HEK293 (cell line): ENCODE data around the gene OR10A7.

Experiments
- CTCF ChIA-PET: fragments of 350-600 bp; formaldehyde crosslinking; extraction: SDS; loops from one replicate; lab custom pipeline; 2021; ENCODE audit warnings: antibody characterized with exemption; lab: Yijun Ruan, JAX
- POLR2A ChIA-PET: fragments of 300-600 bp; formaldehyde crosslinking; extraction: SDS; loops from one replicate; lab custom pipeline; 2020; ENCODE audit warnings: antibody characterized with exemption, inconsistent platforms; lab: Yijun Ruan, JAX
- H3K27ac ChIP-seq: fragments of 200-500 bp; sonication (Bioruptor generic); 2 replicates; pipeline ENCODE4 v1.5.1; 2014; ENCODE audit warnings: low read depth, low read length, control low read depth, inconsistent platforms; ENCODE audit errors: extremely low read depth
- H3K36me3 ChIP-seq, 2 experiments: fragments of 200-500 bp in 1 of 2; sonication (Bioruptor generic) in 1 of 2; 1 replicate in 1 of 2; 2 replicates in 1 of 2; pipeline ENCODE4 v1.5.1; 2014 to 2017; ENCODE audit warnings: inconsistent platforms in 2 of 2, low read length in 2 of 2; ENCODE audit not compliant: control insufficient read depth in 2 of 2, insufficient read depth in 1 of 2
- H3K4me1 ChIP-seq: fragments of 200-500 bp; sonication (Bioruptor generic); 2 replicates; pipeline ENCODE4 v1.5.1; 2014; ENCODE audit warnings: mild to moderate bottlenecking, low read length, inconsistent platforms; ENCODE audit not compliant: control insufficient read depth, insufficient read depth
- H3K4me3 ChIP-seq: 2 replicates; pipeline ENCODE4 v1.5.1; 2011; ENCODE audit warnings: low read depth, mild to moderate bottlenecking, control low read depth, low read length, moderate library complexity
- H3K9me3 ChIP-seq: fragments of 200-500 bp; sonication (Bioruptor generic); 2 replicates; pipeline ENCODE4 v1.5.1; 2014; ENCODE audit warnings: low read depth, low read length, inconsistent platforms; ENCODE audit not compliant: control insufficient read depth, insufficient read depth
- BCL6B ChIP-seq: fragments of 450-650 bp; formaldehyde crosslinking; IDR thresholded peaks from 2 replicates; pipeline ENCODE4 v1.5.1; 2017; ENCODE audit warnings: missing biosample characterization, missing genetic modification characterization
- HOXD13 ChIP-seq: sonication (generic); formaldehyde crosslinking; IDR thresholded peaks from 2 replicates; pipeline ENCODE4 v1.8.0; 2022; ENCODE audit warnings: missing genetic modification reagents, borderline replicate concordance
- KLF1 ChIP-seq: fragments of 450-650 bp; formaldehyde crosslinking; IDR thresholded peaks from 2 replicates; pipeline ENCODE4 v1.5.1; 2016; ENCODE audit warnings: missing biosample characterization, missing genetic modification characterization
- MEIS1 ChIP-seq: sonication (generic); formaldehyde crosslinking; IDR thresholded peaks from 2 replicates; pipeline ENCODE4 v1.8.1; 2022; ENCODE audit warnings: missing genetic modification reagents, mild to moderate bottlenecking, borderline replicate concordance
- PRDM1 ChIP-seq: fragments of 450-650 bp; formaldehyde crosslinking; IDR thresholded peaks from 2 replicates; pipeline ENCODE4; 2016; ENCODE audit warnings: missing biosample characterization, missing genetic modification characterization
- SCRT1 ChIP-seq: fragments of 450-650 bp; formaldehyde crosslinking; IDR thresholded peaks from 2 replicates; pipeline ENCODE4 v1.5.1; 2016; ENCODE audit warnings: missing biosample characterization, missing genetic modification characterization, borderline replicate concordance
- SCRT2 ChIP-seq: fragments of 450-650 bp; formaldehyde crosslinking; IDR thresholded peaks from 2 replicates; pipeline ENCODE4 v1.5.1; 2016; ENCODE audit warnings: missing biosample characterization, missing genetic modification characterization
- SP2 ChIP-seq: fragments of 450-650 bp; formaldehyde crosslinking; IDR thresholded peaks from 2 replicates; pipeline ENCODE4 v1.5.1; 2016; ENCODE audit warnings: missing biosample characterization, missing genetic modification characterization
- SP7 ChIP-seq: fragments of 450-650 bp; formaldehyde crosslinking; IDR thresholded peaks from 2 replicates; pipeline ENCODE4 v1.5.1; 2016; ENCODE audit warnings: missing biosample characterization, missing genetic modification characterization
- ZFHX2 ChIP-seq: fragments of 450-650 bp; formaldehyde crosslinking; conservative IDR thresholded peaks from 2 replicates; pipeline ENCODE4 v1.5.1; 2016; ENCODE audit warnings: missing biosample characterization, missing genetic modification characterization
- ZNF157 ChIP-seq: fragments of 450-650 bp; formaldehyde crosslinking; IDR thresholded peaks from 2 replicates; pipeline ENCODE4 v1.5.1; 2016; ENCODE audit warnings: missing biosample characterization, missing genetic modification characterization
- ZNF16 ChIP-seq: fragments of 450-650 bp; formaldehyde crosslinking; IDR thresholded peaks from 2 replicates; pipeline ENCODE4 v1.5.1; 2016; ENCODE audit warnings: low read depth, missing biosample characterization, missing genetic modification characterization
- ZNF2 ChIP-seq: fragments of 450-650 bp; formaldehyde crosslinking; IDR thresholded peaks from 2 replicates; pipeline ENCODE4 v1.5.1; 2016; ENCODE audit warnings: missing biosample characterization, missing genetic modification characterization
- ZNF324 ChIP-seq: fragments of 450-650 bp; formaldehyde crosslinking; IDR thresholded peaks from 2 replicates; pipeline ENCODE4 v1.5.1; 2016; ENCODE audit warnings: missing biosample characterization, missing genetic modification characterization
- ZNF335 ChIP-seq: fragments of 450-650 bp; formaldehyde crosslinking; conservative IDR thresholded peaks from 2 replicates; pipeline ENCODE4 v1.5.1; 2016; ENCODE audit warnings: missing biosample characterization, missing genetic modification characterization
- ZNF354C ChIP-seq: fragments of 450-650 bp; formaldehyde crosslinking; IDR thresholded peaks from 2 replicates; pipeline ENCODE4 v1.5.1; 2016; ENCODE audit warnings: missing biosample characterization, missing genetic modification characterization, low read depth, borderline replicate concordance
- ZNF529 ChIP-seq: fragments of 450-650 bp; formaldehyde crosslinking; IDR thresholded peaks from 2 replicates; pipeline ENCODE4 v1.5.1; 2017; ENCODE audit warnings: missing genetic modification characterization, missing biosample characterization; ENCODE audit not compliant: insufficient replicate concordance
- ZNF549 ChIP-seq: fragments of 450-650 bp; IDR thresholded peaks from 2 replicates; pipeline ENCODE4 v1.5.1; 2018; ENCODE audit warnings: missing biosample characterization, missing genetic modification characterization, mild to moderate bottlenecking, inconsistent platforms, moderate library complexity
- ZNF626 ChIP-seq: fragments of 450-650 bp; sonication (Bioruptor Pico); formaldehyde crosslinking; IDR thresholded peaks from 2 replicates; pipeline ENCODE4 v1.5.1; 2018; ENCODE audit warnings: missing biosample characterization, missing genetic modification characterization, inconsistent platforms
- ZNF658 ChIP-seq: fragments of 450-650 bp; formaldehyde crosslinking; IDR thresholded peaks from 2 replicates; pipeline ENCODE4; 2016; ENCODE audit warnings: missing biosample characterization, missing genetic modification characterization
- ZNF692 ChIP-seq: fragments of 450-650 bp; formaldehyde crosslinking; IDR thresholded peaks from 2 replicates; pipeline ENCODE4 v1.5.1; 2016; ENCODE audit warnings: missing biosample characterization, missing genetic modification characterization
- ZNF791 ChIP-seq: fragments of 450-650 bp; formaldehyde crosslinking; IDR thresholded peaks from 2 replicates; pipeline ENCODE4 v1.5.1; 2016; ENCODE audit warnings: missing biosample characterization, missing genetic modification characterization
- TF ChIP-seq, protein P1 (sequence below): fragments of 450-650 bp; formaldehyde crosslinking; IDR thresholded peaks from 2 replicates; pipeline ENCODE4 v1.5.1; 2016; ENCODE audit warnings: missing biosample characterization, missing genetic modification characterization
- TF ChIP-seq, protein P2 (sequence below): fragments of 450-650 bp; formaldehyde crosslinking; IDR thresholded peaks from 2 replicates; pipeline ENCODE4 v1.5.1; 2017; ENCODE audit warnings: missing biosample characterization, missing genetic modification characterization
- TF ChIP-seq, protein P3 (sequence below): fragments of 450-650 bp; formaldehyde crosslinking; IDR thresholded peaks from 2 replicates; pipeline ENCODE4 v1.5.1; 2016; ENCODE audit warnings: missing biosample characterization, missing genetic modification characterization, low read depth

Gene OR10A7

GRCh38 chr12:55253281-55253680 lies 32.5 kb downstream of the OR10A7 start (continued):
- TF ChIP-seq ZFHX2 (tag by site-specific recombination) (no peak), ZNF626 (tag by site-specific recombination) (no peak), SP7 (tag by site-specific recombination) (no peak)

DNA sequence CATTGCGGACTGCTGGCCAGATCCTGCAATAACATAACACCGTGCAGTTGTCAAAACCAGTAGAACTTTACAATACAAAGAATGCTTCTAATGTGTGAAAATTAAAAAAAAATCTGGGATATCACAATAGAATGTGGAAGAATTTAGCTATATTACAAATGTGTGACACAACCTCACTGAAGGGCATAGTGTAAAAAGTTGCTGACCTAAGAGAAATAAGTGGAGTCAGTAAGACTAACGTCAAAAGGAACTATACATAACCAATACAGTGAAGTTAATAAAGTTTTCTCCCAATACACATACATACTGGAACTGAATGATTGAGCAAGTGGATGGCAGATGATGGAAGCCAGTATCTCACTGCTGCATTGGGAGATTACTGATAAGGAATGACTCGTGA lies 36.0 kb downstream of the OR10A7 start:
- no peaks in the 10 kb centered on the region for H3K36me3 ChIP-seq
- no peaks in the 10 kb centered on the region for H3K4me1 ChIP-seq
- ChIA-PET CTCF (no interaction called here), POLR2A (no interaction called here)
- H3K9me3 ChIP-seq, result no peaks in the 10 kb centered on the region
- no peak overlapping the region for H3K4me3 ChIP-seq
- H3K27ac ChIP-seq, result no peak overlapping the region
- TF ChIP-seq ZNF2 (no peak), BCL6B (tag by site-specific recombination) (no peak), ZNF692 (tag by site-specific recombination) (no peak), ZNF791 (tag by site-specific recombination) (no peak), KLF1 (tag by site-specific recombination) (no peak), ZNF157 (tag by site-specific recombination) (no peak), ZNF549 (tag by site-specific recombination) (no peak), ZNF354C (no peak), ZNF529 (no peak), ZNF16 (tag by site-specific recombination) (no peak)
- TF ChIP-seq, protein P1, sequence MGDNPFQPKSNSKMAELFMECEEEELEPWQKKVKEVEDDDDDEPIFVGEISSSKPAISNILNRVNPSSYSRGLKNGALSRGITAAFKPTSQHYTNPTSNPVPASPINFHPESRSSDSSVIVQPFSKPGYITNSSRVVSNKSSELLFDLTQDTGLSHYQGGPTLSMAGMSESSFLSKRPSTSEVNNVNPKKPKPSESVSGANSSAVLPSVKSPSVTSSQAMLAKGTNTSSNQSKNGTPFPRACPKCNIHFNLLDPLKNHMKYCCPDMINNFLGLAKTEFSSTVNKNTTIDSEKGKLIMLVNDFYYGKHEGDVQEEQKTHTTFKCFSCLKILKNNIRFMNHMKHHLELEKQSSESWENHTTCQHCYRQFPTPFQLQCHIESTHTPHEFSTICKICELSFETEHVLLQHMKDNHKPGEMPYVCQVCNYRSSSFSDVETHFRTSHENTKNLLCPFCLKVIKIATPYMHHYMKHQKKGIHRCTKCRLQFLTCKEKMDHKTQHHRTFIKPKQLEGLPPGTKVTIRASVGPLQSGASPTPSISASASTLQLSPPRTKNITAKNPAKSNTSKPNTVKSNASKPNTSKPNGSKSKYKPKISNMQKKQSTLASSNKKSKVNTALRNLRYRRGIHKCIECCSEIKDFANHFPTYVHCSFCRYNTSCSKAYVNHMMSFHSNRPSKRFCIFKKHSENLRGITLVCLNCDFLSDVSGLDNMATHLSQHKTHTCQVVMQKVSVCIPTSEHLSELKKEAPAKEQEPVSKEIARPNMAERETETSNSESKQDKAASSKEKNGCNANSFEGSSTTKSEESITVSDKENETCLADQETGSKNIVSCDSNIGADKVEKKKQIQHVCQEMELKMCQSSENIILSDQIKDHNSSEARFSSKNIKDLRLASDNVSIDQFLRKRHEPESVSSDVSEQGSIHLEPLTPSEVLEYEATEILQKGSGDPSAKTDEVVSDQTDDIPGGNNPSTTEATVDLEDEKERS, result no peak

- Histone ChIP-seq H3K36me3 (no peaks in the 10 kb centered on the region), H3K9me3 (no peaks in the 10 kb centered on the region), H3K4me3 (no peak overlapping the region), H3K27ac (no peak overlapping the region), H3K4me1 (no peaks in the 10 kb centered on the region)
- POLR2A ChIA-PET, result no interaction called here
- CTCF ChIA-PET, result interaction anchor here (0.6 kb wide), 1 partner anchor 61 kb away, joined by 3 read pairs; no protein-coding TSS in a partner anchor
- TF ChIP-seq PRDM1 (tag by site-specific recombination), result no peak
- TF ChIP-seq ZNF658 (tag by site-specific recombination), result no peak
- TF ChIP-seq HOXD13 (CRISPR knock-in tag), result no peak
- no peak for TF ChIP-seq SCRT2 (tag by site-specific recombination)
- TF ChIP-seq MEIS1, result no peak
- TF ChIP-seq ZNF335 (tag by site-specific recombination), result no peak
- TF ChIP-seq, protein P2, sequence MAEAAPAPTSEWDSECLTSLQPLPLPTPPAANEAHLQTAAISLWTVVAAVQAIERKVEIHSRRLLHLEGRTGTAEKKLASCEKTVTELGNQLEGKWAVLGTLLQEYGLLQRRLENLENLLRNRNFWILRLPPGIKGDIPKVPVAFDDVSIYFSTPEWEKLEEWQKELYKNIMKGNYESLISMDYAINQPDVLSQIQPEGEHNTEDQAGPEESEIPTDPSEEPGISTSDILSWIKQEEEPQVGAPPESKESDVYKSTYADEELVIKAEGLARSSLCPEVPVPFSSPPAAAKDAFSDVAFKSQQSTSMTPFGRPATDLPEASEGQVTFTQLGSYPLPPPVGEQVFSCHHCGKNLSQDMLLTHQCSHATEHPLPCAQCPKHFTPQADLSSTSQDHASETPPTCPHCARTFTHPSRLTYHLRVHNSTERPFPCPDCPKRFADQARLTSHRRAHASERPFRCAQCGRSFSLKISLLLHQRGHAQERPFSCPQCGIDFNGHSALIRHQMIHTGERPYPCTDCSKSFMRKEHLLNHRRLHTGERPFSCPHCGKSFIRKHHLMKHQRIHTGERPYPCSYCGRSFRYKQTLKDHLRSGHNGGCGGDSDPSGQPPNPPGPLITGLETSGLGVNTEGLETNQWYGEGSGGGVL, result no peak
- no peak for TF ChIP-seq SCRT1
- TF ChIP-seq, protein P3, sequence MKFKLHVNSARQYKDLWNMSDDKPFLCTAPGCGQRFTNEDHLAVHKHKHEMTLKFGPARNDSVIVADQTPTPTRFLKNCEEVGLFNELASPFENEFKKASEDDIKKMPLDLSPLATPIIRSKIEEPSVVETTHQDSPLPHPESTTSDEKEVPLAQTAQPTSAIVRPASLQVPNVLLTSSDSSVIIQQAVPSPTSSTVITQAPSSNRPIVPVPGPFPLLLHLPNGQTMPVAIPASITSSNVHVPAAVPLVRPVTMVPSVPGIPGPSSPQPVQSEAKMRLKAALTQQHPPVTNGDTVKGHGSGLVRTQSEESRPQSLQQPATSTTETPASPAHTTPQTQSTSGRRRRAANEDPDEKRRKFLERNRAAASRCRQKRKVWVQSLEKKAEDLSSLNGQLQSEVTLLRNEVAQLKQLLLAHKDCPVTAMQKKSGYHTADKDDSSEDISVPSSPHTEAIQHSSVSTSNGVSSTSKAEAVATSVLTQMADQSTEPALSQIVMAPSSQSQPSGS (tag by site-specific recombination), result no peak
- TF ChIP-seq SP2, result no peak
- TF ChIP-seq ZNF692 (tag by site-specific recombination), result no peak
- no peak for TF ChIP-seq ZNF324
Measured at GRCh38 chr12:55258303-55258702, 37.5 kb downstream of the OR10A7 start.
